Measurements from ENCODE around the gene HABP2.

GRCh38 chr10:113544392-113544791, 8.5 kb upstream of the HABP2 start:
- TF ChIP-seq CTCF (conservative IDR thresholded peaks at IDR 0.05; ENCODE audit: low read depth, low read length) (no peak), EZH2phosphoT487 (IDR thresholded peaks at IDR 0.05; ENCODE audit: borderline replicate concordance, low read length) (no peak), EZH2 (IDR thresholded peaks at IDR 0.05; ENCODE audit: low read length, unreplicated experiment) (no peak)

Data from PC-3 (cell line).